Measurements from ENCODE around the gene KIF2A. TPM values are rescaled to one million over a fixed set of nuclear protein-coding genes. Genes with fewer than 3 reads are reported as not detected.

The KIF2A gene
- total RNA-seq, 2 donors from 2014 or later = 19.5 to 28.9 TPM

GRCh38 chr5:62314213-62314830 is 8.3 kb downstream of the KIF2A start:
- no peaks in the 10 kb centered on the region for H3K9me3 ChIP-seq
- no peaks in the 10 kb centered on the region for H3K27me3 ChIP-seq (replicated peaks; ENCODE audit: insufficient read depth)
- DNase-seq (ENCODE audit: low spot score) (no peak), ATAC-seq (ENCODE audit: insufficient number of reproducible peaks, low FRiP score, low read depth) (no peak)
- H3K36me3 ChIP-seq = no peaks in the 10 kb centered on the region
- no peak overlapping the region for H3K4me3 ChIP-seq
- peaks cover 2 to 13% of the 10 kb centered on the region in 2 donors for H3K4me1 ChIP-seq (ENCODE audit: control insufficient read depth in 1 of 2, low read depth in 2 of 2)
- no peak for TF ChIP-seq CTCF (IDR thresholded peaks at IDR 0.05)
- H3K27ac ChIP-seq = no peak overlapping the region

- DNase-seq (ENCODE audit: low spot score) (no peak), ATAC-seq (ENCODE audit: insufficient number of reproducible peaks, low FRiP score, low read depth) (no peak)
- peaks cover 2 to 13% of the 10 kb centered on the region in 2 donors for H3K4me1 ChIP-seq (ENCODE audit: control insufficient read depth in 1 of 2, low read depth in 2 of 2)
- no peak overlapping the region for H3K4me3 ChIP-seq
- no peaks in the 10 kb centered on the region for H3K27me3 ChIP-seq (replicated peaks; ENCODE audit: insufficient read depth)
- TF ChIP-seq CTCF (IDR thresholded peaks at IDR 0.05) = no peak
- no peak overlapping the region for H3K27ac ChIP-seq
- no peaks in the 10 kb centered on the region for H3K36me3 ChIP-seq
- H3K9me3 ChIP-seq = no peaks in the 10 kb centered on the region
These were observed 9.6 kb downstream of the KIF2A start for GRCh38 chr5:62315376-62316175.

- Histone ChIP-seq H3K27ac (no peak overlapping the region), H3K9me3 (no peaks in the 10 kb centered on the region), H3K27me3 (replicated peaks; ENCODE audit: insufficient read depth) (no peaks in the 10 kb centered on the region), H3K36me3 (no peaks in the 10 kb centered on the region), H3K4me1 (ENCODE audit: control insufficient read depth in 1 of 2, low read depth in 2 of 2) (peaks cover 2 to 13% of the 10 kb centered on the region in 2 donors), H3K4me3 (no peak overlapping the region)
- DNase-seq (ENCODE audit: low spot score) (no peak), ATAC-seq (ENCODE audit: insufficient number of reproducible peaks, low FRiP score, low read depth) (no peak)
- no peak for TF ChIP-seq CTCF (IDR thresholded peaks at IDR 0.05)
These were observed 10.1 kb downstream of the KIF2A start for GRCh38 chr5:62316176-62316502.

GRCh38 chr5:62317810-62318209 is 11.8 kb downstream of the KIF2A start:
- no peak for TF ChIP-seq CTCF (IDR thresholded peaks at IDR 0.05)
- no peak for ATAC-seq (ENCODE audit: insufficient number of reproducible peaks, low FRiP score, low read depth)
- H3K4me1 ChIP-seq (ENCODE audit: control insufficient read depth in 1 of 2, low read depth in 2 of 2) = peaks cover 2 to 9% of the 10 kb centered on the region in 2 donors

GRCh38 chr5:62322484-62322883 is 16.5 kb downstream of the KIF2A start:
- no peaks in the 10 kb centered on the region for H3K36me3 ChIP-seq
- DNase-seq (ENCODE audit: low spot score) (no peak), ATAC-seq (ENCODE audit: insufficient number of reproducible peaks, low FRiP score, low read depth) (no peak)
- no peak for TF ChIP-seq CTCF (IDR thresholded peaks at IDR 0.05)
- no peaks in the 10 kb centered on the region for H3K9me3 ChIP-seq
- no peaks in the 10 kb centered on the region for H3K27me3 ChIP-seq (replicated peaks; ENCODE audit: insufficient read depth)
- H3K27ac ChIP-seq = no peak overlapping the region
- no peaks in the 10 kb centered on the region for H3K4me1 ChIP-seq (ENCODE audit: control insufficient read depth in 1 of 2, low read depth in 2 of 2)
- no peak overlapping the region for H3K4me3 ChIP-seq

More at GRCh38 chr5:62317810-62318209, 11.8 kb downstream of the KIF2A start:
- H3K9me3 ChIP-seq = no peaks in the 10 kb centered on the region
- no peak overlapping the region for H3K27ac ChIP-seq
- no peak overlapping the region for H3K4me3 ChIP-seq
- no peak for DNase-seq (ENCODE audit: low spot score)
- no peaks in the 10 kb centered on the region for H3K27me3 ChIP-seq (replicated peaks; ENCODE audit: insufficient read depth)
- H3K36me3 ChIP-seq = no peaks in the 10 kb centered on the region
